ENCODE measurements around the gene PAN3.

DNA sequence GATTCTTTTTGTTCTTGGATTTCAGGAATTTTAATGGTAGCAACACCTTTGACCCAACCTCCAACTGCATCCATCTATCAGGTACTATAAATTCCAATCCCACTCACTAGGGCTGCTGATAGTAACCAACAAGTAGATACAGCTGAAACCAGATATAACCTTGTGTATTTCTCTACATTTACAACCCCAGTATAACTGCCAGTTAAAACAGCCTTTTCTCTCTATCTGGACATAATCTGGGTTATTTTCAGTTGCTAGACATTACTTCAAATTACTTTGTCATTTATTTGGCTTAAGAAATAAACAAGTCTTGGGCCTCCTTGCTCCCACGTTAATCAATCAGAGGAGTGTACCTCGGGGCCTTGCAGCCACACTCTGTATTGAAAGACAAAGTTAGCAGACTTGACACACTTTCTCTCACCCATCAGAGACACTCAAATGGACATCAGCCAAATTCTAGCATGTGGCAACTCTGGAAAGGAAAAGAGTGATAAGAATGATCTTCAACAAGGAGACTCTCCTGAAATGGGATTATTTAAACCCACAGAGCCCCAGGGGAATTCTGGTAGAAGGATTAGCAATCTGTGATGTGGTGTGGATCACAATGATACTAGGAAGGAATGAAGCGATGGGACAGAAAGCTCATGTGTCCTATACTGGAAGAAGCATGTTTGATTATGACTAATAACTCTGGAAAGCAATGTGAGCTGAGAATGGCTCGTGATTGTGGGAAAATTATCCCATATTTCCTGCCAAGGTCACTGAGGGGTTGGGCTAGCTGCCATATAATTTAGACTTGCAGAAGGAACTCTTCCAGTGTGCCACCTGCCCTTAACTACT, 199.0 kb downstream of the PAN3 start:
- no peak for TF ChIP-seq EZH2 (IDR thresholded peaks at IDR 0.05; ENCODE audit: borderline replicate concordance, low read length)
- TF ChIP-seq, protein P1, sequence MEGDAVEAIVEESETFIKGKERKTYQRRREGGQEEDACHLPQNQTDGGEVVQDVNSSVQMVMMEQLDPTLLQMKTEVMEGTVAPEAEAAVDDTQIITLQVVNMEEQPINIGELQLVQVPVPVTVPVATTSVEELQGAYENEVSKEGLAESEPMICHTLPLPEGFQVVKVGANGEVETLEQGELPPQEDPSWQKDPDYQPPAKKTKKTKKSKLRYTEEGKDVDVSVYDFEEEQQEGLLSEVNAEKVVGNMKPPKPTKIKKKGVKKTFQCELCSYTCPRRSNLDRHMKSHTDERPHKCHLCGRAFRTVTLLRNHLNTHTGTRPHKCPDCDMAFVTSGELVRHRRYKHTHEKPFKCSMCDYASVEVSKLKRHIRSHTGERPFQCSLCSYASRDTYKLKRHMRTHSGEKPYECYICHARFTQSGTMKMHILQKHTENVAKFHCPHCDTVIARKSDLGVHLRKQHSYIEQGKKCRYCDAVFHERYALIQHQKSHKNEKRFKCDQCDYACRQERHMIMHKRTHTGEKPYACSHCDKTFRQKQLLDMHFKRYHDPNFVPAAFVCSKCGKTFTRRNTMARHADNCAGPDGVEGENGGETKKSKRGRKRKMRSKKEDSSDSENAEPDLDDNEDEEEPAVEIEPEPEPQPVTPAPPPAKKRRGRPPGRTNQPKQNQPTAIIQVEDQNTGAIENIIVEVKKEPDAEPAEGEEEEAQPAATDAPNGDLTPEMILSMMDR (IDR thresholded peaks at IDR 0.05; ENCODE audit: low read length), result no peak

All from OCI-LY1 (cell line).